Left lung (tissue), 10 donors: Measurements from ENCODE around the gene CLMP. TPM values are rescaled to one million over a fixed set of nuclear protein-coding genes. Genes with fewer than 3 reads are reported as not detected.

ENCODE experiments used
- ATAC-seq: fragments of 200-7000 bp; cut with Tn5 transposase; one replicate; pipeline ENCODE4 v1.9.1; 2020; ENCODE audit warnings: moderate library complexity
- DNase-seq, 4 donors: peaks; one replicate each; pipeline ENCODE4 v3.0.0-alpha.2; 2013 to 2020
- H3K27ac ChIP-seq, 2 donors: fragments of 200-600 bp; sonication (generic) in 1 of 2; one replicate each; pipeline versions ENCODE4 v1.5.0 to v1.8.0; 2020 to 2021
- H3K27me3 ChIP-seq, 2 donors: fragments of 200-600 bp; sonication (generic) in 1 of 2; one replicate each; pipeline versions ENCODE4 v1.5.0 to v1.8.0; 2020 to 2021
- H3K36me3 ChIP-seq, 2 donors: fragments of 200-600 bp; sonication (generic) in 1 of 2; one replicate each; pipeline versions ENCODE4 v1.5.0 to v1.8.0; 2020 to 2021
- H3K4me1 ChIP-seq, 2 donors: fragments of 200-600 bp; one replicate each; pipeline ENCODE4 v1.8.0; 2021
- H3K4me3 ChIP-seq, 2 donors: fragments of 200-600 bp; sonication (generic) in 1 of 2; one replicate each; pipeline versions ENCODE4 v1.5.0 to v1.8.0; 2020 to 2021; ENCODE audit warnings: mild to moderate bottlenecking in 1 of 2
- H3K9me3 ChIP-seq, 2 donors: fragments of 200-600 bp; sonication (generic) in 1 of 2; one replicate each; pipeline versions ENCODE4 v1.5.0 to v1.8.0; 2020 to 2021
- intact Hi-C, 2 donors: fragments of 100-400 bp; cut with DNase I; formaldehyde crosslinking; loops; one replicate each; pipeline versions ENCODE4 v1.11.2 to v1.14.2; 2022
- polyA plus RNA-seq, 6 donors: library from polyadenylated mRNA; unstranded; fragments of 120-200 nt; gene quantifications; one replicate each; pipeline ENCODE4 v1.2.1, GENCODE V29; 2013; ENCODE audit not compliant: insufficient read length in 6 of 6
- total RNA-seq, 2 donors: library from RNA; stranded (reverse); fragmentation: NEBNext Ultra II Directional; extraction: Animal tissue kit (Norgen Biotek cat#: 25700); gene quantifications; one replicate each; pipeline ENCODE4 v1.2.1, GENCODE V29; 2021
- TF ChIP-seq, protein P1 (sequence below), 2 donors: fragments of 200-600 bp; sonication (generic) in 1 of 2; IDR thresholded peaks; one replicate each; pipeline versions ENCODE4 v1.5.0 to v1.8.0; 2021; ENCODE audit warnings: antibody characterized with exemption in 2 of 2
- donor health status: DM: no; HTN: yes; CAD: no.
- donor health status: DM: no; HTN: no; CAD: no.

Gene CLMP
- total and polyA plus RNA-seq, 8 donors: 16.5 to 22.5 (median 18.1) TPM

DNA sequence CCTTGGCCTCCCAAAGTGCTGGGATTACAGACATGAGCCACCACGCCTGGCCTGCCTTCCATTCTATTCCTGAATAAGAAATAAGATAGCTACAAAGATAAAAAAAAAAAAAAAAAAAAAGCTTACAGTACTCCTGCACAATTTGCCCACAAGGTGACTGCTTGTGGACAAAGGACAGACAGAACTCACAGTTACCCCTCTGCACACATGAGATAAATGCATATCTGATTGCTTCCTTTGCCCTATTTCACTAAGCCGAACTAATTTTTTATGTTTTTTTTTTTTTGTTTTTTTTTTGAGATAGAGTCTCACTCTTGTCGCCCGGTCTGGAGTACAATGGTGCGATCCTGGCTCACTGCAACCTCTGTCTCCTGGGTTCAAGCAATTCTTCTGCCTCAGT is 109.6 kb downstream of the CLMP start:
- H3K27ac ChIP-seq: no peak overlapping the region
- intact Hi-C loops: no loop called here
- H3K27me3 ChIP-seq: no peaks in the 10 kb centered on the region
- no peak for DNase-seq
- TF ChIP-seq, protein P1, sequence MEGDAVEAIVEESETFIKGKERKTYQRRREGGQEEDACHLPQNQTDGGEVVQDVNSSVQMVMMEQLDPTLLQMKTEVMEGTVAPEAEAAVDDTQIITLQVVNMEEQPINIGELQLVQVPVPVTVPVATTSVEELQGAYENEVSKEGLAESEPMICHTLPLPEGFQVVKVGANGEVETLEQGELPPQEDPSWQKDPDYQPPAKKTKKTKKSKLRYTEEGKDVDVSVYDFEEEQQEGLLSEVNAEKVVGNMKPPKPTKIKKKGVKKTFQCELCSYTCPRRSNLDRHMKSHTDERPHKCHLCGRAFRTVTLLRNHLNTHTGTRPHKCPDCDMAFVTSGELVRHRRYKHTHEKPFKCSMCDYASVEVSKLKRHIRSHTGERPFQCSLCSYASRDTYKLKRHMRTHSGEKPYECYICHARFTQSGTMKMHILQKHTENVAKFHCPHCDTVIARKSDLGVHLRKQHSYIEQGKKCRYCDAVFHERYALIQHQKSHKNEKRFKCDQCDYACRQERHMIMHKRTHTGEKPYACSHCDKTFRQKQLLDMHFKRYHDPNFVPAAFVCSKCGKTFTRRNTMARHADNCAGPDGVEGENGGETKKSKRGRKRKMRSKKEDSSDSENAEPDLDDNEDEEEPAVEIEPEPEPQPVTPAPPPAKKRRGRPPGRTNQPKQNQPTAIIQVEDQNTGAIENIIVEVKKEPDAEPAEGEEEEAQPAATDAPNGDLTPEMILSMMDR (IDR thresholded peaks at IDR 0.05): no peak
- H3K9me3 ChIP-seq: no peaks in the 10 kb centered on the region
- no peaks in the 10 kb centered on the region for H3K36me3 ChIP-seq
- no peak for ATAC-seq
- no peak overlapping the region for H3K4me3 ChIP-seq
- peaks cover 3 to 11% of the 10 kb centered on the region in 2 donors for H3K4me1 ChIP-seq

DNA sequence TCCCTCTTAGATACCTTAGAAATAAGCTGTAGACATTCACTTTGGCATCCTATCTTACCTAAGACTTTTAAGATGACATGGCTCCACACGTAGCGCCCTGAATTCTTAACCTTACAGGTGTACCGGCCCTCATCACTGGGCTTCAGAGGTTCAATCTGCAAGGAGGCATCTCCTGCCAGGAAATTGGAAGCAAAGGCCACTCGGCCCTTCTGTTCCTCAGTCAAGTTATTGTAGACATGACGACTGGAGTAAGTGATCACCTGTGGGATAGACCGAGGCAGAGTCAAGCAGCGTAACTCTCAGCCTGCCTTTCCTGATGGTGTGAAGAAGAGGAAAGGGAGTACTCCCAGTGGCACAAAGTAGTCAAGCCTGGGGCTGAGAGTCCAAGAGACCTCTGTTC is 110.6 kb downstream of the CLMP start:
- ATAC-seq: no peak
- no peak overlapping the region for H3K4me3 ChIP-seq
- no peak overlapping the region for H3K27ac ChIP-seq
- TF ChIP-seq, protein P1 (IDR thresholded peaks at IDR 0.05): no peak
- H3K9me3 ChIP-seq: no peaks in the 10 kb centered on the region
- no peak for DNase-seq
- H3K36me3 ChIP-seq: no peaks in the 10 kb centered on the region
- intact Hi-C loops: no loop called here
- H3K4me1 ChIP-seq: peaks cover 3 to 11% of the 10 kb centered on the region in 2 donors
- no peaks in the 10 kb centered on the region for H3K27me3 ChIP-seq

DNA sequence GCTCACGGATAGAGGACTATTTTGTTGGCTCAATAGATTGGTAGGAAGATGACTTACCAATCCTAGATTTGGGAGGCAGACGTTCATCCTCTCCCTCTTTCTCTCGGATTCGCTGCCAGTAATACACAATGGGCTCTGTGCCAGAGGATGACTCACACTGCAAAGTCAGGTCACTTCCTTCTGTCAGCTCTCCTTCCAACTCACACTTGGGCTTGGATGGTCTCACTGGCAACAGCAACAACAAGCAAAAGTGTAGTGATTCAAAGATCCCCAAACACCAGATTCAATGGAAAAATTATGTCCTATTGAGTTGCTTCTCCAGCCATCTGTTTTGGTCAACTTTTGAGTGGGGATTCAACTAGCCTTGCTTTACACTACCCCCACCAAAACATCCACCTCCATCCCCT is 111.4 kb downstream of the CLMP start:
- Histone ChIP-seq H3K9me3 (no peaks in the 10 kb centered on the region), H3K27ac (peak overlapping the region; percentile 26 to 59), H3K4me3 (no peak overlapping the region), H3K27me3 (no peaks in the 10 kb centered on the region), H3K36me3 (no peaks in the 10 kb centered on the region), H3K4me1 (peaks cover 3 to 11% of the 10 kb centered on the region in 2 donors)
- intact Hi-C loops: no loop called here
- peak in 3 of 4 donors; percentile 53 to 85 (median 80) for DNase-seq
- TF ChIP-seq, protein P1 (IDR thresholded peaks at IDR 0.05): no peak
- peak; percentile 80 for ATAC-seq

DNA sequence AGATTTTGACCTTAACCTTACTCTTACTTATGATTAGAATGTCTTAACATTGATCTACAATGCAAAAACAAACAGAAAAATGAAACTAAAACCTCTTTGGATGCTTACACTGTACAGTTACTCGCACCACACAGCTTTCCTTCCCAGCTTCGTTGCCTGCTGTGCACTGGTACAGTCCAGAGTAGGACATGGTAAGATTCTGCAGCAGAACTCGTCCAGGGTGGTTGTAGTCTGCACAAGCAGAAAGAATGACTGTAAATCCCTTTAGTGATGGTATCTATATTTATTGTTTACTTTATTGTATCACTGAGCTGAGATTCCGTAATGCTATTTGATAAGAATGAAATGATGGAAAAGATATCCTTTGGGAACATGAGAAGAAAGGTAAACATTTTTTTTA is 112.1 kb downstream of the CLMP start:
- no peak overlapping the region for H3K4me3 ChIP-seq
- peak; percentile 41 for ATAC-seq

DNA sequence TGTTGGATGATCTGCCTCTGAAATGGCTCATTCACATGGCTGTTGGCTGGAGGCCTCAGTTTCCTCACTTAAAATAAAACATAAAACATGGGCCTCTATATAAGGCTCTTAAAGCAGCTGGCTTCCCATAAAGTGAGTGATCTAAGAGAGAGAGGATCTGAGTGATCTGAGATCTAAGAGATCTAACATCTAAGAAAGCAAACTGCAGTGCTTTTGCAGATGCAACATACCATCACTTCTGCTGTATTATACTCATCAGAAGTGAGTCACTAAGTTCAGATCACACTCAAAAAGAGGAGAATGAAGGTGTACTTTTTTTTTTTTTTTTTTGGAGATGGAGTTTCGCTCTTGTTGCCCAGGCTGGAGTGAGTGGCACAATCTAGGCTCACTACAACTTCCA is 115.0 kb downstream of the CLMP start:
- peaks cover 3 to 11% of the 10 kb centered on the region in 2 donors for H3K4me1 ChIP-seq
- no peak for ATAC-seq
- TF ChIP-seq, protein P1 (IDR thresholded peaks at IDR 0.05): no peak
- no peaks in the 10 kb centered on the region for H3K27me3 ChIP-seq
- intact Hi-C loops: no loop called here
- H3K36me3 ChIP-seq: no peaks in the 10 kb centered on the region
- H3K4me3 ChIP-seq: no peak overlapping the region
- H3K27ac ChIP-seq: no peak overlapping the region
- H3K9me3 ChIP-seq: no peaks in the 10 kb centered on the region
- no peak for DNase-seq

More for the DNA sequence above, 112.1 kb downstream of the CLMP start:
- no peaks in the 10 kb centered on the region for H3K9me3 ChIP-seq
- intact Hi-C loops: no loop called here
- DNase-seq: no peak
- H3K4me1 ChIP-seq: peaks cover 3 to 11% of the 10 kb centered on the region in 2 donors
- TF ChIP-seq, protein P1 (IDR thresholded peaks at IDR 0.05): no peak
- no peaks in the 10 kb centered on the region for H3K27me3 ChIP-seq
- no peaks in the 10 kb centered on the region for H3K36me3 ChIP-seq
- peak overlapping the region in 1 of 2 donors; percentile 59 for H3K27ac ChIP-seq
